SK-N-SH (cell line): ENCODE measurements around the gene SLC6A11.

Source experiments
- EP300 ChIP-seq, 2 experiments: IDR thresholded peaks; 2 replicates each; pipeline versions ENCODE4 v1.4.0 to v1.6.1; 2012; ENCODE audit warnings: borderline replicate concordance in 1 of 2, low read depth in 1 of 2, low read length in 1 of 2
- GABPA ChIP-seq: IDR thresholded peaks from 2 replicates; pipeline ENCODE4 v1.4.0; 2012; ENCODE audit warnings: low read depth, mild to moderate bottlenecking
- POLR2AphosphoS5 ChIP-seq: IDR thresholded peaks from 2 replicates; pipeline ENCODE4 v1.6.1; 2012; ENCODE audit warnings: low read depth, low read length
- TEAD4 ChIP-seq: IDR thresholded peaks from 2 replicates; pipeline ENCODE4 v1.4.0; 2012; ENCODE audit warnings: mild to moderate bottlenecking, borderline replicate concordance; ENCODE audit not compliant: insufficient read depth
- TF ChIP-seq, protein P1 (sequence below): fragments of 200-600 bp; sonication (generic); IDR thresholded peaks from 2 replicates; pipeline ENCODE4 v1.6.1; 2017; ENCODE audit warnings: antibody characterized with exemption, mild to moderate bottlenecking, moderate library complexity

DNA sequence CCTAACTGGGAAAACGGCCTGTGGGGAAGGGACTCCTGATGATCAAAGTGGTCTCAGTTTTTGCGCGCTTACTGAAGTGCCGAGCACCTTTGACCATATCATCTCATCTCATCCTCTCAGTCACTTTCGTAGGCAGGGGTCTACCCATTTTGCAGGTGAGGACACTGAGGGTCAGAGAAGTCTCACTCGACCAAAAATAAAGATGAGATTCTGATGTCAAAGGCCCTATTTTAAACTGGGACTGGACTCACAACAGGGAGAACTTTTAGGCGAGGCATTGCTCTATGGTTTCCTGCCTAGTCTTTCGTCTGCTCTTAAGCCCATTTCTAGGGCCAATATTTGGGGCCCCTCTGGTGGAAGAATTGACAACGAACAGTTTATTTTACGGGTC, 830 bp downstream of the SLC6A11 start:
- TF ChIP-seq POLR2AphosphoS5: no peak
- TF ChIP-seq, protein P1, sequence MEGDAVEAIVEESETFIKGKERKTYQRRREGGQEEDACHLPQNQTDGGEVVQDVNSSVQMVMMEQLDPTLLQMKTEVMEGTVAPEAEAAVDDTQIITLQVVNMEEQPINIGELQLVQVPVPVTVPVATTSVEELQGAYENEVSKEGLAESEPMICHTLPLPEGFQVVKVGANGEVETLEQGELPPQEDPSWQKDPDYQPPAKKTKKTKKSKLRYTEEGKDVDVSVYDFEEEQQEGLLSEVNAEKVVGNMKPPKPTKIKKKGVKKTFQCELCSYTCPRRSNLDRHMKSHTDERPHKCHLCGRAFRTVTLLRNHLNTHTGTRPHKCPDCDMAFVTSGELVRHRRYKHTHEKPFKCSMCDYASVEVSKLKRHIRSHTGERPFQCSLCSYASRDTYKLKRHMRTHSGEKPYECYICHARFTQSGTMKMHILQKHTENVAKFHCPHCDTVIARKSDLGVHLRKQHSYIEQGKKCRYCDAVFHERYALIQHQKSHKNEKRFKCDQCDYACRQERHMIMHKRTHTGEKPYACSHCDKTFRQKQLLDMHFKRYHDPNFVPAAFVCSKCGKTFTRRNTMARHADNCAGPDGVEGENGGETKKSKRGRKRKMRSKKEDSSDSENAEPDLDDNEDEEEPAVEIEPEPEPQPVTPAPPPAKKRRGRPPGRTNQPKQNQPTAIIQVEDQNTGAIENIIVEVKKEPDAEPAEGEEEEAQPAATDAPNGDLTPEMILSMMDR: no peak
- no peak for TF ChIP-seq TEAD4
- TF ChIP-seq EP300 (IDR thresholded peaks at IDR 0.05; ENCODE audit: borderline replicate concordance in 1 of 2, low read depth in 1 of 2, low read length in 1 of 2): no peak
- no peak for TF ChIP-seq GABPA
